ENCODE data around the gene CLEC6A. TPM values are rescaled to one million over a fixed set of nuclear protein-coding genes. Genes with fewer than 3 reads are reported as not detected.
"Not testable (repeated sequence)": the region's sequence is repeated elsewhere in the genome, so short reads cannot be mapped to it uniquely, and the experiment has no call there.

The CLEC6A gene
- total RNA-seq, 1 donor from 2014 or later = not detected

DNA sequence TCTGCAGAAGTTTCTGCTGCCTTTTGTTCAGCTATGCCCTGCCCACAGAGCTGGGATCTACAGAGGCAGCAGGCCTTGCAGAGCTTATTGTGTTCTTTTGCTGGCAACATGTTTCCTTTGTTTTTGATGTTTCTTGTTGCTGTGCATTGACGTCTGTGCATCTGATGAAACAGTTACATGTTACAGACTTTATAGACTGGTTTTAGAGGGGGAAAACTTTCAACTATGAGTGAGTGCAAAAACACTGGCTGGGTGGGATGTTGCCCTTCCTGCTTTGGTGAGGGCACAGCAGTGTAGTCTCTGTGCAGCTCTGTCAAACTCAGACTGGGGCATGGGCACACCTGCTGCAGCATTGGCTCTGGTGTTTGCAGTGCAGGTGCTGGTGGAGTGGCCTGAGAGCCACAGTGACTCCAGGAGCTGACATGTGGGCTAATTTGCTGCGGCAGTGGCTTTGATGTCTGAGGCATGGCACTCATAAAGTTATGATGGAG, 26.9 kb downstream of the CLEC6A start:
- H3K4me1 Mint-ChIP-seq = no peaks in the 10 kb centered on the region
- ATAC-seq (ENCODE audit: low read depth) = no peak
- no peak for DNase-seq
- no peak overlapping the region for H3K27ac Mint-ChIP-seq
- H3K9me3 Mint-ChIP-seq = peaks cover 2% of the 10 kb centered on the region
- TF ChIP-seq, protein P1, sequence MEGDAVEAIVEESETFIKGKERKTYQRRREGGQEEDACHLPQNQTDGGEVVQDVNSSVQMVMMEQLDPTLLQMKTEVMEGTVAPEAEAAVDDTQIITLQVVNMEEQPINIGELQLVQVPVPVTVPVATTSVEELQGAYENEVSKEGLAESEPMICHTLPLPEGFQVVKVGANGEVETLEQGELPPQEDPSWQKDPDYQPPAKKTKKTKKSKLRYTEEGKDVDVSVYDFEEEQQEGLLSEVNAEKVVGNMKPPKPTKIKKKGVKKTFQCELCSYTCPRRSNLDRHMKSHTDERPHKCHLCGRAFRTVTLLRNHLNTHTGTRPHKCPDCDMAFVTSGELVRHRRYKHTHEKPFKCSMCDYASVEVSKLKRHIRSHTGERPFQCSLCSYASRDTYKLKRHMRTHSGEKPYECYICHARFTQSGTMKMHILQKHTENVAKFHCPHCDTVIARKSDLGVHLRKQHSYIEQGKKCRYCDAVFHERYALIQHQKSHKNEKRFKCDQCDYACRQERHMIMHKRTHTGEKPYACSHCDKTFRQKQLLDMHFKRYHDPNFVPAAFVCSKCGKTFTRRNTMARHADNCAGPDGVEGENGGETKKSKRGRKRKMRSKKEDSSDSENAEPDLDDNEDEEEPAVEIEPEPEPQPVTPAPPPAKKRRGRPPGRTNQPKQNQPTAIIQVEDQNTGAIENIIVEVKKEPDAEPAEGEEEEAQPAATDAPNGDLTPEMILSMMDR (IDR thresholded peaks at IDR 0.05) = no peak
- ChIA-PET POLR2A (no interaction called here), CTCF (no interaction called here)
- H3K27me3 Mint-ChIP-seq = peaks cover 21% of the 10 kb centered on the region
- intact Hi-C loops (cut with micrococcal nuclease) = no loop called here
- H3K4me3 Mint-ChIP-seq = no peak overlapping the region
- H3K36me3 Mint-ChIP-seq (ENCODE audit: low read depth) = no peaks in the 10 kb centered on the region

DNA sequence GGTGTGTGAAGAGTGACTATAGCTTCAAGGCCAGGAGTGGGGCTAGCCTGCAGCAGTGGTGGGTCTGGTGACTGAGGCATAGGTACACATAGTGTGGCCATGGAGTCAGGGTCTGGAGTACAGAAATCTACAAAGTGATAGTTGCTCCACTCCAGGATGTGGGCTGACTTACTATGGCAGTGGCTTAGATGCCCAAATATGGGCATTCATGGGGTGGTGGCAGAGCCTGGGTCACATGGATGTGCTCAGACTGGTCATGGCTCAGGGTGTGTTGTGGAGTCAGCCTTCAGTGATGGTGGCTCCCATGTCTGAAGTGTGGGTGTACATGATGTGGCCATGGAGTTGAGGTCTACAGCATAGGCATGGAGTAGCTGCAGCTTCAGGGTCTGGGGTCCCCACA, 27.3 kb downstream of the CLEC6A start:
- no peaks in the 10 kb centered on the region for H3K36me3 Mint-ChIP-seq (ENCODE audit: low read depth)
- no peak overlapping the region for H3K4me3 Mint-ChIP-seq
- TF ChIP-seq, protein P1 (IDR thresholded peaks at IDR 0.05) = no peak
- H3K27me3 Mint-ChIP-seq = peaks cover 21% of the 10 kb centered on the region
- no peak overlapping the region for H3K27ac Mint-ChIP-seq
- H3K9me3 Mint-ChIP-seq = peaks cover 2% of the 10 kb centered on the region
- ChIA-PET CTCF (no interaction called here), POLR2A (no interaction called here)
- no peak for DNase-seq
- intact Hi-C loops (cut with micrococcal nuclease) = no loop called here
- H3K4me1 Mint-ChIP-seq = no peaks in the 10 kb centered on the region
- no peak for ATAC-seq (ENCODE audit: low read depth)

DNA sequence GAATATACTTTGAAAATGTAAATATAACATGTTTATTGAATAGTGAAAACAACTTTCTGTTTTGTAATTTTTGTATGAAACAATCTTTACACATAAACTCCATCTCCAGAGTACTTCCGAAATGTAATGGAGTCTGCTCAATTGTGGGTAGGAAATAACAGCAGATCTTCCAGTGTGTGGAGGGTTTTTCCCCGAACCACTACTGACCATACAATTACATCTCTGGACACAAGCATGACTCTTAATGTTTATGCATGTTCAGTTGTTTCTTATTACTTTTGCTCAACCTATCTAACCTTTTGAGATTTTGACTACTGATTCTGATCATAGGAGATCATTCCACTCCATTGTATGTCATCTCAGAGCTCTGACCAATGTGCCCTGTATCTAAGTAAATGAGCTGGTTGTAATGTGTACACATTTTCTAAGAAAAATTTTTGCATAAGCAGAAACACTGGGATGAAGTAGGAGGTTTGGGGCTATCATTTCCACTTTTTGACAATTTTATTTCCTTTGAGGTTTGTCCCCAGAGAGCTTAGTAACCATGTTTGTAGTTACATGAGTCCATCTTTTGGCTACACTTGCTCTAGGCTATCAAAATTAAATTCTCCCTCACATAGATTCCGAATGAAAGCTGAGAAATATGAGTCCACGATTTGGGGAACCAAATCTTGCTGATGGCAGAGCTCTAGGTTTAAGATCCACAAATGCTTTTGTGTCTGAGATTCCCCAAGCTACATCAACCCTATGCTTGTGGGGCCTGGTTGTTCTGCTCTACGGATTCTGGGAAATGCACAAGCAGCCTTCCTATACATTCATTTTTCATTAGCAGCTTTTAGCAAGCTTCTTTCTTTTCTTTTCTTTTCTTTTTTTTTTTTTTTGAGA, 36.1 kb downstream of the CLEC6A start:
- Mint-ChIP-seq H3K4me1 (peaks cover 11% of the 10 kb centered on the region), H3K4me3 (no peak overlapping the region), H3K36me3 (ENCODE audit: low read depth) (no peaks in the 10 kb centered on the region), H3K27ac (no peak overlapping the region), H3K9me3 (peaks cover 3% of the 10 kb centered on the region), H3K27me3 (peaks cover 33% of the 10 kb centered on the region)
- ATAC-seq (ENCODE audit: low read depth) (no peak), DNase-seq (no peak)
- CTCF ChIA-PET = no interaction called here
- TF ChIP-seq, protein P1 (IDR thresholded peaks at IDR 0.05) = no peak
- intact Hi-C loops (cut with micrococcal nuclease) = no loop called here
- POLR2A ChIA-PET = no interaction called here

DNA sequence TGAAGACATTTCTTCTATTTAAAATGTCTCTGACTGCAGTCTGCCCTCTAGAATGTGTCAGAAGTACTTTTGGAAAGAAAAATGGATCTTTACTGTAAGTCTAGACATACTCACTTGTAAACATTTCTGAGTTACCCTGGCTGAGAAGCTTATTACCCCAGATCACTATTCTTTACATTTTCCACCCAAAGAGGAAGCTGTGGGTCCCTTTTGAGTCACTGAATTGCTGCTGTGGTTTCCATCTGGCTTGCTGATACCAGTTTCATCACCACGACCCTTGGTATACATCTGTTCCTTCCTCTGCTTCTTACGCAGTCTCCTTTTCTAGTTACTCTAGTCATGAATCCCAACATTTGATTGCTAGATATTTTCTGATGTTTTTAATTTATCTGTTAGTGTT, 37.3 kb downstream of the CLEC6A start:
- H3K4me1 Mint-ChIP-seq = peaks cover 11% of the 10 kb centered on the region
- peaks cover 39% of the 10 kb centered on the region for H3K27me3 Mint-ChIP-seq
- intact Hi-C loops (cut with micrococcal nuclease) = no loop called here
- DNase-seq (no peak), ATAC-seq (ENCODE audit: low read depth) (peak; percentile 88)
- H3K27ac Mint-ChIP-seq = no peak overlapping the region
- ChIA-PET POLR2A (no interaction called here), CTCF (no interaction called here)
- no peak overlapping the region for H3K4me3 Mint-ChIP-seq
- TF ChIP-seq, protein P1 (IDR thresholded peaks at IDR 0.05) = no peak
- peaks cover 2% of the 10 kb centered on the region for H3K9me3 Mint-ChIP-seq
- no peaks in the 10 kb centered on the region for H3K36me3 Mint-ChIP-seq (ENCODE audit: low read depth)

DNA sequence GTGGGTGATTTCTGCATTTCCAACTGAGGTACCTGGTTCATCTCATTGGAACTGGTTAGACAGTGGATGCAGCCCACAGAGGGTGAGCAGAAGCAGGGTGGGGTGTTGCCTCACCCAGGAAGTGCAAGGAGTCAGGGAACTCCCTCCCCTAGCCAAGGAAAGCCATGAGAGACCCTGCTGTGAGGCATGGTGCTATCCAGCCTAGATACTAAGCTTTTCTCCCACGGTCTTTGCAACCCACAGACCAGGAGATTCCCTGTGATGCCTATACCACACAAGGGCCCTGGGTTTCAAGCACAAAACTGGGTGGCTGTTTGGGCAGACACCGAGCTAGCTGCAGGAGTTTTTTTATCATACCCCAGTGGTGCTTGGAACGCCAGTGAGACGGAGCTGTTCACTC, 39.9 kb downstream of the CLEC6A start:
- H3K4me3 Mint-ChIP-seq; ATAC-seq (ENCODE audit: low read depth); H3K9me3 Mint-ChIP-seq; H3K36me3 Mint-ChIP-seq (ENCODE audit: low read depth); intact Hi-C loops (cut with micrococcal nuclease); POLR2A ChIA-PET; CTCF ChIA-PET; H3K27ac Mint-ChIP-seq; DNase-seq: not testable (repeated sequence)
- H3K4me1 Mint-ChIP-seq = peaks cover 11% of the 10 kb centered on the region
- H3K27me3 Mint-ChIP-seq = peaks cover 35% of the 10 kb centered on the region

DNA sequence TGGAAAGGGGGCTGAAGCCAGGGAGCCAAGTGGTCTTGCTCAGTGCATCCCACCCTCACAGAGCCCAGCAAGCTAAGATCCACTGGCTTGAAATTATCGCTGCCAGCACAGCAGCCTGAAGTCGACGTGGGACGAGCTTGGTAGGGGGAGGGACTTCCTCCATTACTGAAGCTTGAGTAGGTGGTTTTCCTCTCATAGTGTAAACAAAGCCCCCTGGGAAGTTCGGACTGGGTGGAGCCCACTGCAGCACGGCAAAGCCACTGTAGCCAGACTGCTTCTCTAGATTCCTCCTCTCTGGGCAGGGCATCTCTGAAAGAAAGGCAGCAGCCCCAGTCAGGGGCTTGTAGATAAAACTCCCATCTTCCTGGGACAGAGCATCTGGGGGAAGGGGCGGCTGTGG, 40.3 kb downstream of the CLEC6A start:
- intact Hi-C loops (cut with micrococcal nuclease) = not testable (repeated sequence)

More for the DNA sequence above, 40.3 kb downstream of the CLEC6A start:
- POLR2A ChIA-PET; DNase-seq; CTCF ChIA-PET; H3K27ac Mint-ChIP-seq; ATAC-seq (ENCODE audit: low read depth); H3K4me3 Mint-ChIP-seq; H3K36me3 Mint-ChIP-seq (ENCODE audit: low read depth); H3K9me3 Mint-ChIP-seq: not testable (repeated sequence)
- Mint-ChIP-seq H3K4me1 (peaks cover 11% of the 10 kb centered on the region), H3K27me3 (peaks cover 35% of the 10 kb centered on the region)

Data from activated B cell treated with CpG ODN at 0.5 μM for 24 hours (primary cell).